Neural progenitor cell (in vitro differentiated cells): ENCODE measurements around the gene NR1D2.

ENCODE experiments used
- CTCF ChIP-seq: fragments of 200-600 bp; sonication (generic); IDR thresholded peaks from 2 replicates; pipeline ENCODE4 v1.5.1; 2017; ENCODE audit warnings: antibody characterized with exemption, mild to moderate bottlenecking
- EZH2 ChIP-seq: fragments of 200-600 bp; sonication (generic); IDR thresholded peaks from 2 replicates; pipeline ENCODE4 v1.6.1; 2017; ENCODE audit warnings: antibody characterized with exemption, mild to moderate bottlenecking, moderate library complexity
- EZH2phosphoT487 ChIP-seq: fragments of 200-600 bp; sonication (generic); IDR thresholded peaks from 2 replicates; pipeline ENCODE4 v1.6.1; 2017; ENCODE audit warnings: antibody characterized with exemption

GRCh38 chr3:23942546-23942945, 2.5 kb upstream of the NR1D2 start:
- TF ChIP-seq CTCF, result no peak
- TF ChIP-seq EZH2phosphoT487, result no peak
- TF ChIP-seq EZH2, result no peak
